HL-60 (cell line): ENCODE measurements around the gene ANO7.

ENCODE experiments used
- DNase-seq, 2 experiments: peaks; one replicate each; pipeline ENCODE4 v3.0.0-alpha.2; 2010 to 2020; ENCODE audit warnings: low read depth in 1 of 2, low spot score in 1 of 2
- H3K27ac ChIP-seq: fragments of 250-450 bp; sonication (Bioruptor Pico); replicated peaks from 2 replicates; pipeline ENCODE4 v1.5.1; 2020; ENCODE audit warnings: mild to moderate bottlenecking, moderate library complexity
- H3K27me3 ChIP-seq: fragments of 250-450 bp; sonication (Bioruptor Pico); 2 replicates; pipeline ENCODE4 v1.5.1; 2021; ENCODE audit warnings: mild to moderate bottlenecking, moderate library complexity; ENCODE audit not compliant: insufficient read depth, poor library complexity, severe bottlenecking
- H3K4me3 ChIP-seq: replicated peaks from 2 replicates; pipeline ENCODE4 v1.5.1; 2011; ENCODE audit warnings: mild to moderate bottlenecking, control low read depth, low read length; ENCODE audit not compliant: insufficient read depth
- GABPA ChIP-seq: IDR thresholded peaks from 2 replicates; pipeline ENCODE4 v1.6.1; 2012; ENCODE audit warnings: low read depth
- POLR2AphosphoS5 ChIP-seq: IDR thresholded peaks from 2 replicates; pipeline ENCODE4 v1.6.1; 2012; ENCODE audit warnings: low read depth
- SPI1 ChIP-seq: IDR thresholded peaks from 2 replicates; pipeline ENCODE4 v1.6.1; 2012; ENCODE audit warnings: low read depth, mild to moderate bottlenecking, borderline replicate concordance
- TF ChIP-seq, protein P1 (sequence below): IDR thresholded peaks from 2 replicates; pipeline ENCODE4 v1.6.1; 2012; ENCODE audit warnings: low read depth; ENCODE audit not compliant: insufficient replicate concordance
- TF ChIP-seq, protein P2 (sequence below): IDR thresholded peaks from one replicate; pipeline ENCODE4 v1.5.1; 2011; ENCODE audit warnings: low read length, control low read depth, inconsistent platforms; ENCODE audit not compliant: insufficient read depth

Gene ANO7

DNA sequence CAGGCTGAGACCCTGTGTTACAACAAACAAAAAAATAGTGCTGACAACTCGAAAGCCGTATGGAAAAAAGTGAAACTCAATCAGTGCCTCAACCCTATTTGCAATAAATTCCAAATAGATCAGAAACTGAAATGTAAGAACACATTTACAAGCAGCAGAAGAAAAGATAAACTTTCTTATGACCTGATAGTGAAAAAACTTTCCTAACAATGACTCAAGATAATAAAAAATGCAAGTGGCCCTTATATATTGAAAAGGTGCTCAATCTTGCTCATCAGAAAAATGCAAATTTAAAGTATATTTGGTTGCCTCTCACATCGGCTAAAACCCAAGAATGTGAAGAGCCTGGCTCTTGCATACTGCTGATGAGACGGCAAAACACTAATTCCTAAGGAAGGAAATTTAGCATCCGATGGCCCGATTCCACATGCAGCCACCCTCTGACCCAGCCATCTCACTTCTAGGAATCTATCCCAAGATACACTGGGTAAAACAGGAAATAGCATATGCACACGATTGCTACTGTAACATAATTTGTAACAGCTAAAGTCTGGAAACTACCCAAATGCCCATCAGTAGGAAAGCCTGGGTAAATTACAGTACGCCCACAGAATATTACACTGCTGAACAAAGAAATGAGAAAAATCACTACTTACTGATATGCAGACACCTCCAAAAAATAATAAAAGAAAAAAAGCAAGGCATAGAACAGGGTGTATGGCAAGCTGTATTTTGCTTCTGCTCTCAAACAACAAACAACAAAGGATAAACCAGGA lies 70.2 kb downstream of the ANO7 start:
- H3K27ac ChIP-seq = no peak overlapping the region
- DNase-seq = no peak
- no peaks in the 10 kb centered on the region for H3K27me3 ChIP-seq
- H3K4me3 ChIP-seq = no peak overlapping the region
- TF ChIP-seq, protein P1, sequence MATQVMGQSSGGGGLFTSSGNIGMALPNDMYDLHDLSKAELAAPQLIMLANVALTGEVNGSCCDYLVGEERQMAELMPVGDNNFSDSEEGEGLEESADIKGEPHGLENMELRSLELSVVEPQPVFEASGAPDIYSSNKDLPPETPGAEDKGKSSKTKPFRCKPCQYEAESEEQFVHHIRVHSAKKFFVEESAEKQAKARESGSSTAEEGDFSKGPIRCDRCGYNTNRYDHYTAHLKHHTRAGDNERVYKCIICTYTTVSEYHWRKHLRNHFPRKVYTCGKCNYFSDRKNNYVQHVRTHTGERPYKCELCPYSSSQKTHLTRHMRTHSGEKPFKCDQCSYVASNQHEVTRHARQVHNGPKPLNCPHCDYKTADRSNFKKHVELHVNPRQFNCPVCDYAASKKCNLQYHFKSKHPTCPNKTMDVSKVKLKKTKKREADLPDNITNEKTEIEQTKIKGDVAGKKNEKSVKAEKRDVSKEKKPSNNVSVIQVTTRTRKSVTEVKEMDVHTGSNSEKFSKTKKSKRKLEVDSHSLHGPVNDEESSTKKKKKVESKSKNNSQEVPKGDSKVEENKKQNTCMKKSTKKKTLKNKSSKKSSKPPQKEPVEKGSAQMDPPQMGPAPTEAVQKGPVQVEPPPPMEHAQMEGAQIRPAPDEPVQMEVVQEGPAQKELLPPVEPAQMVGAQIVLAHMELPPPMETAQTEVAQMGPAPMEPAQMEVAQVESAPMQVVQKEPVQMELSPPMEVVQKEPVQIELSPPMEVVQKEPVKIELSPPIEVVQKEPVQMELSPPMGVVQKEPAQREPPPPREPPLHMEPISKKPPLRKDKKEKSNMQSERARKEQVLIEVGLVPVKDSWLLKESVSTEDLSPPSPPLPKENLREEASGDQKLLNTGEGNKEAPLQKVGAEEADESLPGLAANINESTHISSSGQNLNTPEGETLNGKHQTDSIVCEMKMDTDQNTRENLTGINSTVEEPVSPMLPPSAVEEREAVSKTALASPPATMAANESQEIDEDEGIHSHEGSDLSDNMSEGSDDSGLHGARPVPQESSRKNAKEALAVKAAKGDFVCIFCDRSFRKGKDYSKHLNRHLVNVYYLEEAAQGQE = no peak
- TF ChIP-seq SPI1 = no peak
- TF ChIP-seq, protein P2, sequence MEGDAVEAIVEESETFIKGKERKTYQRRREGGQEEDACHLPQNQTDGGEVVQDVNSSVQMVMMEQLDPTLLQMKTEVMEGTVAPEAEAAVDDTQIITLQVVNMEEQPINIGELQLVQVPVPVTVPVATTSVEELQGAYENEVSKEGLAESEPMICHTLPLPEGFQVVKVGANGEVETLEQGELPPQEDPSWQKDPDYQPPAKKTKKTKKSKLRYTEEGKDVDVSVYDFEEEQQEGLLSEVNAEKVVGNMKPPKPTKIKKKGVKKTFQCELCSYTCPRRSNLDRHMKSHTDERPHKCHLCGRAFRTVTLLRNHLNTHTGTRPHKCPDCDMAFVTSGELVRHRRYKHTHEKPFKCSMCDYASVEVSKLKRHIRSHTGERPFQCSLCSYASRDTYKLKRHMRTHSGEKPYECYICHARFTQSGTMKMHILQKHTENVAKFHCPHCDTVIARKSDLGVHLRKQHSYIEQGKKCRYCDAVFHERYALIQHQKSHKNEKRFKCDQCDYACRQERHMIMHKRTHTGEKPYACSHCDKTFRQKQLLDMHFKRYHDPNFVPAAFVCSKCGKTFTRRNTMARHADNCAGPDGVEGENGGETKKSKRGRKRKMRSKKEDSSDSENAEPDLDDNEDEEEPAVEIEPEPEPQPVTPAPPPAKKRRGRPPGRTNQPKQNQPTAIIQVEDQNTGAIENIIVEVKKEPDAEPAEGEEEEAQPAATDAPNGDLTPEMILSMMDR = no peak
- TF ChIP-seq POLR2AphosphoS5 = no peak
- no peak for TF ChIP-seq GABPA

DNA sequence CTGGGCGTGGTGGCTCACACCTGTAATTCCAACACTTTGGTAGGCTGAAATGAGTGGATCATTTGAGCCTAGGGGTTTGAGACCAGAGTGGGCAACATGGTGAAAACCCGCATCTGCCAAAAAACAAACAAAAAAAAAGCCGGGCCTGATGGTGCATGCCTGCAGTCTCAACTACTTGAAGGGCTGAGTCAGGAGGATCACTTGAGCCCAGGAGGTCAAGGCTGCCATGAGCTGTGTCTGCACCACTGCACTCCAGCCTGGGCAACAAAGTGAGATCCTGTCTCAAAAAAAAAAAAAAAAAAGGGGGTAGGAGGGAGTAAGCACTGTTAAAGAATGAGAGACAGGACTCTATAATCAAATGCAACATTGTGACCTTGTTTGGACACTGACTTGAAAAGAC lies 72.4 kb downstream of the ANO7 start:
- no peaks in the 10 kb centered on the region for H3K27me3 ChIP-seq
- DNase-seq = no peak
- TF ChIP-seq GABPA = no peak
- no peak for TF ChIP-seq SPI1
- TF ChIP-seq, protein P2 = no peak
- no peak for TF ChIP-seq POLR2AphosphoS5
- TF ChIP-seq, protein P1 = no peak
- no peak overlapping the region for H3K4me3 ChIP-seq
- no peak overlapping the region for H3K27ac ChIP-seq

DNA sequence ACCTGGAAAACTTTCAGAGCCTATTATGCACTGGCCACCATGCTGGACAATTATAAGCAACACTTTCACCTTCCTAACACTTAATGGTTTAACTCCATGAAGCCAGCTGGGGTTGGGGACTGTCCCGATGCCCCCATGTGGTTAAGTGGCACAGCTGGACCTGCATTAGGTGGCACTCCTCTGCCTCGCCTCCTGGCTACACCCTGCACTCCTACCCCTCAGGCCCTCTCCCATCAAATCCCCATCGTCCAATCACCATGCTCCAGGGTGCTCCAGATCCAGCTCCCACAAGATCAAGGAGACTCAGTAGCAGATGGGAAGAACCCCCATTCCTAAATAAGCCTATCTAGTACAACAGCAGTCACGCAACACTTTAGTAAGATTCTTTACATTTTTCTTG lies 73.2 kb downstream of the ANO7 start:
- Histone ChIP-seq H3K4me3 (no peak overlapping the region), H3K27ac (no peak overlapping the region), H3K27me3 (no peaks in the 10 kb centered on the region)
- TF ChIP-seq, protein P2 = no peak
- no peak for TF ChIP-seq SPI1
- TF ChIP-seq GABPA = no peak
- TF ChIP-seq POLR2AphosphoS5 = no peak
- TF ChIP-seq, protein P1 = no peak
- DNase-seq = no peak
